HepG2 (cell line): ENCODE results near the gene RPS2. TPM values are rescaled to one million over a fixed set of nuclear protein-coding genes. Genes with fewer than 3 reads are reported as not detected.
A peak's percentile ranks its signal among the peaks of the same experiment; 100 is the strongest.

Experiments
- DNMT1 ChIP-seq: sonication (generic); formaldehyde crosslinking; IDR thresholded peaks from 2 replicates; pipeline ENCODE4 v1.5.1; 2020; ENCODE audit warnings: mild to moderate bottlenecking, missing genetic modification reagents
- EP300 ChIP-seq, 3 experiments: sonication (generic) in 1 of 3; formaldehyde crosslinking in 1 of 3; IDR thresholded peaks; 2 replicates each; pipeline versions ENCODE4 v1.5.1 to v1.6.1; 2011 to 2020; ENCODE audit warnings: low read depth in 2 of 3, low read length in 2 of 3, borderline replicate concordance in 1 of 3, improper control_type of control experiment in 1 of 3, mild to moderate bottlenecking in 1 of 3, missing genetic modification reagents in 1 of 3, moderate library complexity in 1 of 3
- HNF4A ChIP-seq: sonication (generic); formaldehyde crosslinking; IDR thresholded peaks from 2 replicates; pipeline ENCODE4 v1.4.0; 2020; ENCODE audit warnings: missing genetic modification reagents
- MTA1 ChIP-seq: sonication (generic); formaldehyde crosslinking; IDR thresholded peaks from 2 replicates; pipeline ENCODE4 v1.4.0; 2020; ENCODE audit warnings: missing genetic modification reagents, mild to moderate bottlenecking, borderline replicate concordance
- MXI1 ChIP-seq: IDR thresholded peaks from 3 replicates; pipeline ENCODE4 v1.6.1; 2012; ENCODE audit warnings: low read depth, low read length, inconsistent platforms, borderline replicate concordance
- MYC ChIP-seq: sonication (generic); formaldehyde crosslinking; IDR thresholded peaks from 2 replicates; pipeline ENCODE4 v1.9.0; 2021; ENCODE audit warnings: missing genetic modification reagents, borderline replicate concordance
- NFKBIZ ChIP-seq: IDR thresholded peaks from 2 replicates; pipeline ENCODE4 v1.6.1; 2018; ENCODE audit warnings: missing genetic modification reagents, missing compliant biosample characterization
- NKX3-1 ChIP-seq: sonication (generic); formaldehyde crosslinking; IDR thresholded peaks from 2 replicates; pipeline ENCODE4 v1.5.0; 2020; ENCODE audit warnings: missing genetic modification reagents
- POLR2A ChIP-seq, 2 experiments: IDR thresholded peaks; 2 replicates each; pipeline ENCODE4 v1.6.1; 2011; ENCODE audit warnings: low read depth in 2 of 2, low read length in 2 of 2, mild to moderate bottlenecking in 1 of 2, moderate library complexity in 1 of 2; ENCODE audit not compliant: insufficient read depth in 1 of 2
- POLR2AphosphoS5 ChIP-seq: IDR thresholded peaks from 2 replicates; pipeline ENCODE4 v1.6.1; 2012; ENCODE audit warnings: low read depth, low read length
- RNF2 ChIP-seq: fragments of 450-650 bp; conservative IDR thresholded peaks from 2 replicates; pipeline ENCODE4 v1.6.1; 2016; ENCODE audit warnings: low read depth
- RORA ChIP-seq: sonication (generic); formaldehyde crosslinking; IDR thresholded peaks from 2 replicates; pipeline ENCODE4 v1.5.0; 2020; ENCODE audit warnings: mild to moderate bottlenecking, missing genetic modification reagents, moderate library complexity
- SAFB2 ChIP-seq: sonication (generic); formaldehyde crosslinking; IDR thresholded peaks from 2 replicates; pipeline ENCODE4 v1.5.1; 2020; ENCODE audit warnings: missing genetic modification reagents, low read depth, mild to moderate bottlenecking, borderline replicate concordance
- SMAD1 ChIP-seq: sonication (generic); formaldehyde crosslinking; IDR thresholded peaks from 2 replicates; pipeline ENCODE4 v1.4.0; 2020; ENCODE audit warnings: missing genetic modification reagents, low read depth, mild to moderate bottlenecking, borderline replicate concordance
- SMARCC2 ChIP-seq: fragments of 450-650 bp; IDR thresholded peaks from 2 replicates; pipeline ENCODE4 v1.6.1; 2017; ENCODE audit warnings: antibody characterized with exemption, mild to moderate bottlenecking
- TCF7 ChIP-seq: sonication (generic); IDR thresholded peaks from 2 replicates; pipeline ENCODE4 v1.6.1; 2016; ENCODE audit warnings: antibody characterized with exemption, low read depth
- ZNF296 ChIP-seq: sonication (generic); formaldehyde crosslinking; conservative IDR thresholded peaks from 2 replicates; pipeline ENCODE4 v1.5.0; 2020; ENCODE audit warnings: mild to moderate bottlenecking, missing genetic modification reagents
- ZNF672 ChIP-seq: sonication (generic); formaldehyde crosslinking; IDR thresholded peaks from 2 replicates; pipeline ENCODE4 v1.8.1; 2022; ENCODE audit warnings: missing genetic modification reagents
- ZNF720 ChIP-seq: sonication (generic); formaldehyde crosslinking; IDR thresholded peaks from 2 replicates; pipeline ENCODE4 v1.4.0; 2020; ENCODE audit warnings: missing genetic modification reagents
- ZNF75D ChIP-seq: sonication (generic); formaldehyde crosslinking; IDR thresholded peaks from 2 replicates; pipeline ENCODE4 v1.8.1; 2023; ENCODE audit warnings: missing genetic modification reagents, mild to moderate bottlenecking, borderline replicate concordance
- polyA plus RNA-seq, 8 experiments: library from polyadenylated mRNA; depleted of rRNA in 3 of 8; stranded (reverse) in 7 of 8; unstranded in 1 of 8; fragments of >200 nt; fragmentation: Illumina TruSeq in 4 of 8; extraction: Trizol in 4 of 8; gene quantifications; 2 replicates each; pipeline versions ENCODE4 v1.2.1 to v1.2.3, GENCODE V29; 2011 to 2016; ENCODE audit warnings: low read depth in 4 of 8, missing spikeins in 1 of 8, mixed read lengths in 1 of 8; ENCODE audit not compliant: insufficient read depth in 1 of 8
- total RNA-seq, 5 experiments: library from RNA; depleted of rRNA; stranded (reverse); fragments of >200 nt; fragmentation: Illumina TruSeq; extraction: Trizol; gene quantifications; 2 replicates each; pipeline ENCODE4 v1.2.3, GENCODE V29; 2016; ENCODE audit warnings: low read depth in 1 of 5
- TF ChIP-seq, protein P1 (sequence below): sonication (generic); formaldehyde crosslinking; IDR thresholded peaks from 2 replicates; pipeline ENCODE4 v1.4.0; 2020; ENCODE audit warnings: missing genetic modification reagents, borderline replicate concordance
- TF ChIP-seq, protein P2 (sequence below): sonication (generic); formaldehyde crosslinking; IDR thresholded peaks from 2 replicates; pipeline ENCODE4 v1.5.0; 2020; ENCODE audit warnings: missing genetic modification reagents, mild to moderate bottlenecking, borderline replicate concordance
- TF ChIP-seq, protein P3 (sequence below): IDR thresholded peaks from 2 replicates; pipeline ENCODE4 v1.6.1; 2016; ENCODE audit warnings: low read depth
- TF ChIP-seq, protein P4 (sequence below): sonication (generic); formaldehyde crosslinking; IDR thresholded peaks from 2 replicates; pipeline ENCODE4 v1.8.0; 2022; ENCODE audit warnings: low read depth, missing genetic modification reagents

RPS2 gene
- total and polyA plus RNA-seq, 2 of the 13 experiments (the other 11 are each of a cell fraction or from before 2014, with no cell fraction given): 1,908 to 4,514 TPM

DNA sequence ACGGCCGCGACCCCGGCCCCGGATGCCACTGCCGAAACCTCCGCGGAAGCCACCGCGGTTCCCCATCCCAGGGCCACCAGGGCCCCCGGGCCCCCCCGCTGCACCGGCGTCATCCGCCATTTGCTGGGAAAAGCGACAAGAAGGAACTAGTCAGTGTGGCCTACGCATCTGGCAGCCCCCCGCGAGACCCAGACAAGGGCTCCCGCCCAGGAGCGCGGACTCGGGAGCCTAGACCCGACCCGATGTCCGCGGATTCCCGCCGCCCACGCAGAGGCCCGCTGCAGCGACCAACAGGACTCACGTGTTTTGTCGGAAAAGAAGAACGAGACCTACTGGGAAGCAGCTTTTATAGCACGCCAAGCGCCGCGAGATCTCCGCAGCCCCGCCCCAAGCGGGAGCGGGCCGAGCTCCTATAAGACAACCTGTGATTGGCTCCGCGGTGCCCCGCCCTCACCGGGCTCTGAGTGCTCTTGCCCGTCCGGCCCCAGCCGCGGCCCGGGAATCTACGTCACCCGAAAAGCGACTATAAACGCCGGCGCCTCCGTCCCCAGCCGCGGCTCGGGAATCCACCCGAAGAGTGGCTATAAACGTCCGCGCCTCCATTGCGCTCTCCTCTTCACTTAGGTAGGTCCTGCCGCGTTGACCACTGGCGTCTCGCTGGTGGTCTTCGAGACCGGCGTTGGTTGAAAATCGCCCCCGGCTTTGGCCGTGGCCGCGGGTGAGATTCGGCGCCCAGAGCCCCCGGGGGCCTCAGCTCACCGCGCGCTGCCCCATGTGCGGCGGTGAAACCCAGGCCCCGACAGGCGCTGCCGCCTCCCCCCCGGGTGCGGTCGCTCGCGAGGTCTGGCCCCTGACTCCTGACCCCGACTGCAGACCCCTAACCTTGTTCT, at the start of gene RPS2 (continued):
- TF ChIP-seq, protein P1, sequence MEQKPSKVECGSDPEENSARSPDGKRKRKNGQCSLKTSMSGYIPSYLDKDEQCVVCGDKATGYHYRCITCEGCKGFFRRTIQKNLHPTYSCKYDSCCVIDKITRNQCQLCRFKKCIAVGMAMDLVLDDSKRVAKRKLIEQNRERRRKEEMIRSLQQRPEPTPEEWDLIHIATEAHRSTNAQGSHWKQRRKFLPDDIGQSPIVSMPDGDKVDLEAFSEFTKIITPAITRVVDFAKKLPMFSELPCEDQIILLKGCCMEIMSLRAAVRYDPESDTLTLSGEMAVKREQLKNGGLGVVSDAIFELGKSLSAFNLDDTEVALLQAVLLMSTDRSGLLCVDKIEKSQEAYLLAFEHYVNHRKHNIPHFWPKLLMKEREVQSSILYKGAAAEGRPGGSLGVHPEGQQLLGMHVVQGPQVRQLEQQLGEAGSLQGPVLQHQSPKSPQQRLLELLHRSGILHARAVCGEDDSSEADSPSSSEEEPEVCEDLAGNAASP (CRISPR knock-in tag): no peak
- TF ChIP-seq POLR2AphosphoS5 (peak; percentile 100), ZNF75D (CRISPR knock-in tag) (no peak), NKX3-1 (CRISPR knock-in tag) (peak; percentile 93), MTA1 (CRISPR knock-in tag) (no peak), SMAD1 (CRISPR knock-in tag) (no peak), ZNF672 (CRISPR knock-in tag) (no peak), MYC (CRISPR knock-in tag) (peak; percentile 97), DNMT1 (CRISPR knock-in tag) (no peak), TCF7 (no peak), SMARCC2 (no peak), ZNF720 (no peak), SAFB2 (CRISPR knock-in tag) (no peak; the same call in 1 of the 2 replicates), RNF2 (no peak), EP300 (IDR thresholded peaks at IDR 0.05; ENCODE audit: low read depth in 2 of 2, low read length in 2 of 2) (peak in 1 of 2 experiments; percentile 26; a peak in 1 of 4 replicates), EP300 (CRISPR knock-in tag; IDR thresholded peaks at IDR 0.05; ENCODE audit: borderline replicate concordance) (no peak; the same call in 1 of the 2 replicates), ZNF296 (CRISPR knock-in tag) (0 out of 2 replicates have a peak, but pooled peaks have one; percentile 12), RORA (CRISPR knock-in tag) (0 out of 2 replicates have a peak, but pooled peaks have one; percentile 58), POLR2A (IDR thresholded peaks at IDR 0.05; ENCODE audit: insufficient read depth in 1 of 2, low read depth in 2 of 2, low read length in 2 of 2) (peak; percentile 100), HNF4A (CRISPR knock-in tag) (0 out of 2 replicates have a peak, but pooled peaks have one; percentile 6), MXI1 (peak; percentile 85; the same call in 2 of the 3 replicates), NFKBIZ (CRISPR knock-in tag) (peak; percentile 70; the same call in 1 of the 2 replicates)
- TF ChIP-seq, protein P2, sequence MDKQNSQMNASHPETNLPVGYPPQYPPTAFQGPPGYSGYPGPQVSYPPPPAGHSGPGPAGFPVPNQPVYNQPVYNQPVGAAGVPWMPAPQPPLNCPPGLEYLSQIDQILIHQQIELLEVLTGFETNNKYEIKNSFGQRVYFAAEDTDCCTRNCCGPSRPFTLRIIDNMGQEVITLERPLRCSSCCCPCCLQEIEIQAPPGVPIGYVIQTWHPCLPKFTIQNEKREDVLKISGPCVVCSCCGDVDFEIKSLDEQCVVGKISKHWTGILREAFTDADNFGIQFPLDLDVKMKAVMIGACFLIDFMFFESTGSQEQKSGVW: no peak
- TF ChIP-seq, protein P3, sequence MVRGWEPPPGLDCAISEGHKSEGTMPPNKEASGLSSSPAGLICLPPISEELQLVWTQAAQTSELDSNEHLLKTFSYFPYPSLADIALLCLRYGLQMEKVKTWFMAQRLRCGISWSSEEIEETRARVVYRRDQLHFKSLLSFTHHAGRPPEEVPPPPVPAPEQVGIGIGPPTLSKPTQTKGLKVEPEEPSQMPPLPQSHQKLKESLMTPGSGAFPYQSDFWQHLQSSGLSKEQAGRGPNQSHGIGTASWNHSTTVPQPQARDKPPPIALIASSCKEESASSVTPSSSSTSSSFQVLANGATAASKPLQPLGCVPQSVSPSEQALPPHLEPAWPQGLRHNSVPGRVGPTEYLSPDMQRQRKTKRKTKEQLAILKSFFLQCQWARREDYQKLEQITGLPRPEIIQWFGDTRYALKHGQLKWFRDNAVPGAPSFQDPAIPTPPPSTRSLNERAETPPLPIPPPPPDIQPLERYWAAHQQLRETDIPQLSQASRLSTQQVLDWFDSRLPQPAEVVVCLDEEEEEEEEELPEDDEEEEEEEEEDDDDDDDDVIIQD (CRISPR knock-in tag): no peak
- TF ChIP-seq, protein P4, sequence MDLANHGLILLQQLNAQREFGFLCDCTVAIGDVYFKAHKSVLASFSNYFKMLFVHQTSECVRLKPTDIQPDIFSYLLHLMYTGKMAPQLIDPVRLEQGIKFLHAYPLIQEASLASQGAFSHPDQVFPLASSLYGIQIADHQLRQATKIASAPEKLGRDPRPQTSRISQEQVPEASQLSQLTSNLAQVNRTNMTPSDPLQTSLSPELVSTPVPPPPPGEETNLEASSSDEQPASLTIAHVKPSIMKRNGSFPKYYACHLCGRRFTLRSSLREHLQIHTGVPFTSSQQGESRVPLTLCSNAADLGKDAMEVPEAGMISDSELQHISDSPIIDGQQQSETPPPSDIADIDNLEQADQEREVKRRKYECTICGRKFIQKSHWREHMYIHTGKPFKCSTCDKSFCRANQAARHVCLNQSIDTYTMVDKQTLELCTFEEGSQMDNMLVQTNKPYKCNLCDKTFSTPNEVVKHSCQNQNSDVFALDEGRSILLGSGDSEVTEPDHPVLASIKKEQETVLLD (CRISPR knock-in tag): peak; percentile 73
